GM23338 (cell line): ENCODE data around the gene PIKFYVE. TPM values are rescaled to one million over a fixed set of nuclear protein-coding genes. Genes with fewer than 3 reads are reported as not detected.

Experiments used
- ATAC-seq: fragments of 200-7000 bp; cut with Tn5 transposase; 3 replicates; pipeline ENCODE4 v1.9.1; 2020
- DNase-seq: peaks from one replicate; pipeline ENCODE4 v3.0.0-alpha.2; 2015; ENCODE audit warnings: low spot score
- H2AFZ ChIP-seq: fragments of 200-600 bp; sonication (generic); 2 replicates; pipeline ENCODE4 v1.8.0; 2016; ENCODE audit warnings: antibody characterized with exemption, mild to moderate bottlenecking, moderate library complexity
- H3F3A ChIP-seq: fragments of 200-600 bp; sonication (generic); replicated peaks from 2 replicates; pipeline ENCODE4 v1.8.0; 2017; ENCODE audit warnings: antibody characterized with exemption, mixed run types, low read depth
- H3K27ac ChIP-seq: fragments of 200-600 bp; sonication (generic); 2 replicates; pipeline ENCODE4 v1.6.1; 2016; ENCODE audit warnings: low read depth
- H3K27me3 ChIP-seq: fragments of 200-600 bp; sonication (generic); 2 replicates; pipeline ENCODE4 v1.8.0; 2016; ENCODE audit warnings: mild to moderate bottlenecking, mixed run types, moderate library complexity; ENCODE audit not compliant: insufficient read depth
- H3K36me3 ChIP-seq: fragments of 200-600 bp; sonication (generic); 2 replicates; pipeline ENCODE4 v1.8.0; 2016; ENCODE audit warnings: mild to moderate bottlenecking; ENCODE audit not compliant: insufficient read depth
- H3K4me1 ChIP-seq: fragments of 200-600 bp; sonication (generic); 2 replicates; pipeline ENCODE4 v1.8.0; 2016; ENCODE audit warnings: mild to moderate bottlenecking, moderate library complexity; ENCODE audit not compliant: insufficient read depth
- H3K4me2 ChIP-seq: fragments of 200-600 bp; sonication (generic); 2 replicates; pipeline ENCODE4 v1.7.1; 2017; ENCODE audit warnings: mixed run types
- H3K4me3 ChIP-seq: fragments of 200-600 bp; sonication (generic); 2 replicates; pipeline ENCODE4 v1.6.1; 2016; ENCODE audit warnings: mixed run types
- H3K79me2 ChIP-seq: fragments of 200-600 bp; sonication (generic); replicated peaks from 2 replicates; pipeline ENCODE4 v1.8.0; 2017; ENCODE audit warnings: mild to moderate bottlenecking; ENCODE audit not compliant: insufficient read depth
- H3K9me2 ChIP-seq: fragments of 200-600 bp; sonication (generic); 2 replicates; pipeline ENCODE4 v1.8.0; 2017; ENCODE audit not compliant: insufficient read depth
- H4K20me1 ChIP-seq: fragments of 200-600 bp; sonication (generic); replicated peaks from 2 replicates; pipeline ENCODE4 v1.8.0; 2017; ENCODE audit warnings: mild to moderate bottlenecking; ENCODE audit not compliant: insufficient read depth
- H3K27ac Mint-ChIP-seq: 2 replicates; pipeline ENCODE4 v1.8.0; 2020; ENCODE audit warnings: inconsistent platforms, mild to moderate bottlenecking, moderate library complexity, mixed read lengths
- H3K27me3 Mint-ChIP-seq: 3 replicates; pipeline ENCODE4 v1.8.0; 2022; ENCODE audit warnings: low read depth, mild to moderate bottlenecking, moderate library complexity, mixed read lengths, inconsistent platforms; ENCODE audit not compliant: insufficient read depth, poor library complexity
- H3K36me3 Mint-ChIP-seq: 3 replicates; pipeline ENCODE4 v1.8.0; 2021; ENCODE audit warnings: low read depth, mild to moderate bottlenecking, inconsistent platforms, moderate library complexity, mixed read lengths
- H3K4me1 Mint-ChIP-seq: 3 replicates; pipeline ENCODE4 v1.8.0; 2020; ENCODE audit warnings: mild to moderate bottlenecking, inconsistent platforms, mixed read lengths
- H3K4me3 Mint-ChIP-seq: 3 replicates; pipeline ENCODE4 v1.8.0; 2021; ENCODE audit warnings: moderate library complexity, mild to moderate bottlenecking, inconsistent platforms, mixed read lengths
- H3K9me3 Mint-ChIP-seq: 3 replicates; pipeline ENCODE4 v1.8.0; 2020; ENCODE audit warnings: moderate library complexity, mild to moderate bottlenecking, inconsistent platforms, mixed read lengths
- EZH2 ChIP-seq: fragments of 200-600 bp; sonication (generic); IDR thresholded peaks from one replicate; pipeline ENCODE4 v1.8.0; 2017; ENCODE audit warnings: antibody characterized with exemption, mild to moderate bottlenecking, low read depth; ENCODE audit not compliant: unreplicated experiment
- EZH2phosphoT487 ChIP-seq: fragments of 200-600 bp; sonication (generic); IDR thresholded peaks from one replicate; pipeline ENCODE4 v1.8.1; 2018; ENCODE audit warnings: antibody characterized with exemption; ENCODE audit not compliant: unreplicated experiment
- NANOG ChIP-seq: IDR thresholded peaks from 2 replicates; pipeline ENCODE4 v1.6.1; 2016; ENCODE audit warnings: antibody characterized with exemption, borderline replicate concordance
- ZNF331 ChIP-seq: fragments of 250-450 bp; sonication (Bioruptor Pico); IDR thresholded peaks from 2 replicates; pipeline ENCODE4 v1.5.0; 2020; ENCODE audit warnings: low read depth, mild to moderate bottlenecking, moderate library complexity
- polyA plus RNA-seq: library from polyadenylated mRNA; unstranded; fragments of >200 nt; fragmentation: Nextera tagmentation; extraction: Ambion mirVana; gene quantifications from 2 replicates; pipeline ENCODE4 v1.2.1, GENCODE V29; 2016
- total RNA-seq: library from RNA; depleted of rRNA; stranded (reverse); fragments of >200 nt; shearing (Covaris generic); gene quantifications from 2 replicates; pipeline ENCODE4 v1.2.3, GENCODE V29; 2014; rRNA removed
- TF ChIP-seq, protein P1 (sequence below), 2 experiments: fragments of 200-600 bp in 1 of 2; sonication (generic) in 1 of 2; conservative IDR thresholded peaks; 2 replicates each; pipeline versions ENCODE4 v1.5.1 to v1.6.1; 2016 to 2017; ENCODE audit warnings: antibody characterized with exemption in 2 of 2, low read depth in 2 of 2, mild to moderate bottlenecking in 2 of 2, moderate library complexity in 1 of 2

PIKFYVE gene
- total and polyA plus RNA-seq, 2 experiments from 2014 or later, result 15.1 to 48.0 TPM

DNA sequence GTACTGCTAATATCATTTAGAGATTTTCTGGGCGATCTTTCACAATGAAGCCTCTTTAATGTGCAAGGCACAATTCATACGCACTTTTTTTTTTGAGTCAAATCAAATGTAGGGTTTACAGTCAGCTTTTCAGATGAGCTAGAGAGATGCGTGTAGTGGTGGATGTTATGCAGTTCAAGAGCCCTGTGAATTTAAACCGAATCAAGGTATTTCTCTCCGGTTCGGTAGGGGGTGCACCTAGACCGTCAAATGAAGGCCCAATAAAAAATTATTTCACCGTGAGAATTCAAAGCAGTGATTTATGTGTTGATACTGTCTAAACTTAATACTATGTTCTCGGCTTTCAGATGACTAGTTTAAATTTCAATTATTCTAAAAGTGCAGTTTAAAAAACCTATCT, 141.6 kb downstream of the PIKFYVE start:
- Mint-ChIP-seq H3K4me1 (peaks cover 8% of the 10 kb centered on the region; the same call in 2 of the 3 replicates), H3K27ac (no peak overlapping the region), H3K36me3 (no peaks in the 10 kb centered on the region), H3K27me3 (peaks cover 24% of the 10 kb centered on the region), H3K4me3 (peak overlapping the region; percentile 72), H3K9me3 (peaks cover 4% of the 10 kb centered on the region; the same call in 1 of the 3 replicates)
- peaks cover 10% of the 10 kb centered on the region; the same call in 1 of the 2 replicates for H3K4me1 ChIP-seq
- no peak overlapping the region for H3K27ac ChIP-seq
- ATAC-seq, result peak; percentile 69
- H3K79me2 ChIP-seq, result no peaks in the 10 kb centered on the region
- no peaks in the 10 kb centered on the region for H3K36me3 ChIP-seq
- no peak overlapping the region for H2AFZ ChIP-seq
- 0 out of 2 replicates have a peak, but pooled peaks cover 7% of the 10 kb centered on the region for H3F3A ChIP-seq
- peak overlapping the region; percentile 83 for H3K4me2 ChIP-seq
- H4K20me1 ChIP-seq, result no peaks in the 10 kb centered on the region
- peaks cover 39% of the 10 kb centered on the region for H3K27me3 ChIP-seq
- peak overlapping the region; percentile 57 for H3K4me3 ChIP-seq
- TF ChIP-seq EZH2phosphoT487 (no peak), NANOG (no peak), EZH2 (peak; percentile 16), ZNF331 (CRISPR knock-in tag) (no peak)
- TF ChIP-seq, protein P1, sequence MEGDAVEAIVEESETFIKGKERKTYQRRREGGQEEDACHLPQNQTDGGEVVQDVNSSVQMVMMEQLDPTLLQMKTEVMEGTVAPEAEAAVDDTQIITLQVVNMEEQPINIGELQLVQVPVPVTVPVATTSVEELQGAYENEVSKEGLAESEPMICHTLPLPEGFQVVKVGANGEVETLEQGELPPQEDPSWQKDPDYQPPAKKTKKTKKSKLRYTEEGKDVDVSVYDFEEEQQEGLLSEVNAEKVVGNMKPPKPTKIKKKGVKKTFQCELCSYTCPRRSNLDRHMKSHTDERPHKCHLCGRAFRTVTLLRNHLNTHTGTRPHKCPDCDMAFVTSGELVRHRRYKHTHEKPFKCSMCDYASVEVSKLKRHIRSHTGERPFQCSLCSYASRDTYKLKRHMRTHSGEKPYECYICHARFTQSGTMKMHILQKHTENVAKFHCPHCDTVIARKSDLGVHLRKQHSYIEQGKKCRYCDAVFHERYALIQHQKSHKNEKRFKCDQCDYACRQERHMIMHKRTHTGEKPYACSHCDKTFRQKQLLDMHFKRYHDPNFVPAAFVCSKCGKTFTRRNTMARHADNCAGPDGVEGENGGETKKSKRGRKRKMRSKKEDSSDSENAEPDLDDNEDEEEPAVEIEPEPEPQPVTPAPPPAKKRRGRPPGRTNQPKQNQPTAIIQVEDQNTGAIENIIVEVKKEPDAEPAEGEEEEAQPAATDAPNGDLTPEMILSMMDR (conservative IDR thresholded peaks at IDR 0.05; ENCODE audit: low read depth in 2 of 2), result peak; percentile 78 to 80
- peak; percentile 69 for DNase-seq
- H3K9me2 ChIP-seq, result no peaks in the 10 kb centered on the region

Other genes with a start within 250 kb of the PIKFYVE start
- 5.6 and 8.8 TPM in 2 replicates for gene PLEKHM3, start 240.7 kb upstream of the PIKFYVE start, total RNA-seq
- 3.5 and 3.9 TPM in 2 replicates for gene PLEKHM3, start 240.7 kb upstream of the PIKFYVE start, polyA plus RNA-seq
- 3.0 and 3.4 TPM in 2 replicates for gene CRYGD, start 141.7 kb upstream of the PIKFYVE start, total RNA-seq
- gene CRYGD, start 141.7 kb upstream of the PIKFYVE start, polyA plus RNA-seq, result 22.6 and 23.9 TPM in 2 replicates
- not detected in 2 replicates for gene CRYGC, start 136.4 kb upstream of the PIKFYVE start, total RNA-seq
- gene CRYGC, start 136.4 kb upstream of the PIKFYVE start, polyA plus RNA-seq, result not detected in 2 replicates
- 1.9 TPM in 1 of 2 replicates, not detected in the other for gene CRYGB, start 120.1 kb upstream of the PIKFYVE start, total RNA-seq
- 0.49 and 0.92 TPM in 2 replicates for gene CRYGB, start 120.1 kb upstream of the PIKFYVE start, polyA plus RNA-seq
- gene CRYGA, start 102.7 kb upstream of the PIKFYVE start, total RNA-seq, result not detected in 2 replicates
- gene CRYGA, start 102.7 kb upstream of the PIKFYVE start, polyA plus RNA-seq, result not detected in 2 replicates
- 3.1 TPM in 1 of 2 replicates, not detected in the other for gene C2orf80, start 76.2 kb upstream of the PIKFYVE start, total RNA-seq
- gene C2orf80, start 76.2 kb upstream of the PIKFYVE start, polyA plus RNA-seq, result 0.64 and 0.92 TPM in 2 replicates
- gene IDH1, start 11.2 kb upstream of the PIKFYVE start, total RNA-seq, result 536 and 559 TPM in 2 replicates
- gene IDH1, start 11.2 kb upstream of the PIKFYVE start, polyA plus RNA-seq, result 276 and 315 TPM in 2 replicates
- 0.19 and 0.38 TPM in 2 replicates for gene PTH2R, start 140.5 kb downstream of the PIKFYVE start, total RNA-seq
- 0.18 and 0.42 TPM in 2 replicates for gene PTH2R, start 140.5 kb downstream of the PIKFYVE start, polyA plus RNA-seq